Nephron (organoid): Measurements from ENCODE around the gene IFIH1.

Source experiments
- H3K27ac Mint-ChIP-seq, 3 experiments: 2 replicates each; pipeline ENCODE4 v1.8.0; 2020; ENCODE audit warnings: mixed read lengths in 3 of 3, mild to moderate bottlenecking in 2 of 3, moderate library complexity in 1 of 3
- H3K27me3 Mint-ChIP-seq: 2 replicates; pipeline ENCODE4 v1.8.0; 2021; ENCODE audit warnings: low read depth, mild to moderate bottlenecking, moderate library complexity, mixed read lengths
- H3K36me3 Mint-ChIP-seq: 2 replicates; pipeline ENCODE4 v1.8.0; 2020; ENCODE audit warnings: low read depth, mixed read lengths
- H3K4me1 Mint-ChIP-seq: 2 replicates; pipeline ENCODE4 v1.8.0; 2020; ENCODE audit warnings: mixed read lengths
- H3K4me3 Mint-ChIP-seq, 3 experiments: 2 replicates each; pipeline ENCODE4 v1.8.0; 2020; ENCODE audit warnings: mild to moderate bottlenecking in 3 of 3, mixed read lengths in 3 of 3, moderate library complexity in 2 of 3
- H3K9me3 Mint-ChIP-seq: 2 replicates; pipeline ENCODE4 v1.8.0; 2020; ENCODE audit warnings: mixed read lengths
- CTCF ChIP-seq, 3 experiments: fragments of 200-600 bp; sonication (generic); IDR thresholded peaks; one replicate each; pipeline ENCODE4 v1.5.0; 2021; ENCODE audit warnings: antibody characterized with exemption in 3 of 3; ENCODE audit not compliant: unreplicated experiment in 3 of 3

IFIH1 gene

GRCh38 chr2:162317861-162318327 is 590 bp downstream of the IFIH1 start:
- peaks cover 22% of the 10 kb centered on the region for H3K27me3 Mint-ChIP-seq

GRCh38 chr2:162317058-162317742 is 1.3 kb downstream of the IFIH1 start:
- H3K27ac Mint-ChIP-seq: no peak overlapping the region
- peaks cover 22% of the 10 kb centered on the region for H3K27me3 Mint-ChIP-seq
- no peaks in the 10 kb centered on the region for H3K9me3 Mint-ChIP-seq
- TF ChIP-seq CTCF (IDR thresholded peaks at IDR 0.05; ENCODE audit: unreplicated experiment in 3 of 3): no peak
- H3K4me1 Mint-ChIP-seq: peaks cover 7% of the 10 kb centered on the region
- no peaks in the 10 kb centered on the region for H3K36me3 Mint-ChIP-seq
- H3K4me3 Mint-ChIP-seq: peak overlapping the region; percentile 86 to 89 (median 87)

More at GRCh38 chr2:162317861-162318327, 590 bp downstream of the IFIH1 start:
- no peaks in the 10 kb centered on the region for H3K9me3 Mint-ChIP-seq
- H3K4me3 Mint-ChIP-seq: peak overlapping the region; percentile 86 to 89 (median 87)
- H3K4me1 Mint-ChIP-seq: peaks cover 7% of the 10 kb centered on the region
- no peak for TF ChIP-seq CTCF (IDR thresholded peaks at IDR 0.05; ENCODE audit: unreplicated experiment in 3 of 3)
- H3K36me3 Mint-ChIP-seq: no peaks in the 10 kb centered on the region
- peak overlapping the region in 1 of 3 experiments; percentile 79 for H3K27ac Mint-ChIP-seq

- Mint-ChIP-seq H3K36me3 (no peaks in the 10 kb centered on the region), H3K4me3 (peak overlapping the region; percentile 62 to 87 (median 82)), H3K9me3 (no peaks in the 10 kb centered on the region), H3K27me3 (peaks cover 26% of the 10 kb centered on the region), H3K4me1 (peaks cover 7% of the 10 kb centered on the region), H3K27ac (peak overlapping the region in 1 of 3 experiments; percentile 14)
- no peak for TF ChIP-seq CTCF (IDR thresholded peaks at IDR 0.05; ENCODE audit: unreplicated experiment in 3 of 3)
Observed at GRCh38 chr2:162316590-162316989, 1.9 kb downstream of the IFIH1 start.

GRCh38 chr2:162315938-162316337 is 2.5 kb downstream of the IFIH1 start:
- H3K36me3 Mint-ChIP-seq: no peaks in the 10 kb centered on the region
- no peak overlapping the region for H3K27ac Mint-ChIP-seq

GRCh38 chr2:162312853-162313252 is 5.6 kb downstream of the IFIH1 start:
- Mint-ChIP-seq H3K27ac (no peak overlapping the region), H3K4me3 (no peak overlapping the region), H3K4me1 (no peaks in the 10 kb centered on the region), H3K36me3 (no peaks in the 10 kb centered on the region), H3K9me3 (no peaks in the 10 kb centered on the region), H3K27me3 (peaks cover 15% of the 10 kb centered on the region)
- TF ChIP-seq CTCF (IDR thresholded peaks at IDR 0.05; ENCODE audit: unreplicated experiment in 3 of 3): no peak

More at GRCh38 chr2:162315938-162316337, 2.5 kb downstream of the IFIH1 start:
- no peak for TF ChIP-seq CTCF (IDR thresholded peaks at IDR 0.05; ENCODE audit: unreplicated experiment in 3 of 3)
- H3K4me1 Mint-ChIP-seq: peaks cover 7% of the 10 kb centered on the region
- H3K27me3 Mint-ChIP-seq: peaks cover 20% of the 10 kb centered on the region
- no peaks in the 10 kb centered on the region for H3K9me3 Mint-ChIP-seq
- H3K4me3 Mint-ChIP-seq: peak overlapping the region in 1 of 3 experiments; percentile 87
